GM12891 (cell line): ENCODE results near the gene TLCD1. TPM values are rescaled to one million over a fixed set of nuclear protein-coding genes. Genes with fewer than 3 reads are reported as not detected.

Experiments
- DNase-seq: peaks from one replicate; pipeline ENCODE4 v3.0.0; 2011; ENCODE audit warnings: low spot score; ENCODE audit not compliant: insufficient read length
- FAIRE-seq: peaks from 2 replicates; lab custom pipeline; 2011; peaks lifted over from hg19 to GRCh38; lab: Jason Lieb, UNC
- PAX5 ChIP-seq: IDR thresholded peaks from 2 replicates; pipeline ENCODE4 v1.6.1; 2011; ENCODE audit warnings: low read length, moderate library complexity, mild to moderate bottlenecking; ENCODE audit not compliant: insufficient read depth, severe bottlenecking
- POLR2A ChIP-seq: IDR thresholded peaks from 2 replicates; pipeline ENCODE4 v1.6.1; 2011; ENCODE audit warnings: low read depth, low read length, control low read depth
- POLR2AphosphoS5 ChIP-seq: IDR thresholded peaks from 2 replicates; pipeline ENCODE4 v1.6.1; 2011; ENCODE audit warnings: low read depth, low read length, control low read depth
- POU2F2 ChIP-seq: IDR thresholded peaks from 2 replicates; pipeline ENCODE4 v1.6.1; 2011; ENCODE audit warnings: low read depth, mild to moderate bottlenecking, control low read depth, low read length, moderate library complexity
- SPI1 ChIP-seq: IDR thresholded peaks from 2 replicates; pipeline ENCODE4 v1.6.1; 2011; ENCODE audit warnings: low read depth, low read length, control low read depth
- TAF1 ChIP-seq: IDR thresholded peaks from 2 replicates; pipeline ENCODE4 v1.6.1; 2011; ENCODE audit warnings: low read depth, low read length, control low read depth
- polyA plus RNA-seq: library from polyadenylated mRNA; unstranded; fragments of >200 nt; gene quantifications from one replicate; pipeline ENCODE4 v1.2.1, GENCODE V29; 2012; ENCODE audit warnings: low read depth, missing spikeins, inconsistent platforms; ENCODE audit not compliant: missing spikeins

TLCD1 gene
- 10.3 TPM for polyA plus RNA-seq

GRCh38 chr17:28726226-28726626 is at the start of gene TLCD1:
TSS of gene TLCD1 (minus strand) at chr17:28726233. CDS start at chr17:28726097, 136 bp downstream.
- FAIRE-seq, result no peak
- DNase-seq, result peak; percentile 73
- no peak for TF ChIP-seq PAX5
- no peak for TF ChIP-seq POLR2AphosphoS5

GRCh38 chr17:28774206-28774605 is 48.2 kb upstream of the TLCD1 start:
- no peak for DNase-seq
- no peak for FAIRE-seq
- TF ChIP-seq PAX5 (no peak), POLR2AphosphoS5 (no peak), SPI1 (no peak), TAF1 (no peak), POU2F2 (no peak), POLR2A (no peak)

- no peak for TF ChIP-seq PAX5
- TF ChIP-seq POU2F2, result no peak
- TF ChIP-seq POLR2A, result no peak
- TF ChIP-seq POLR2AphosphoS5, result no peak
- no peak for TF ChIP-seq TAF1
- no peak for TF ChIP-seq SPI1
- DNase-seq, result no peak
- no peak for FAIRE-seq
Observed at GRCh38 chr17:28773736-28774135, 47.7 kb upstream of the TLCD1 start.

GRCh38 chr17:28765038-28765437 is 39.0 kb upstream of the TLCD1 start:
- no peak for FAIRE-seq
- TF ChIP-seq PAX5 (no peak), POU2F2 (no peak), SPI1 (no peak), POLR2A (no peak), TAF1 (no peak), POLR2AphosphoS5 (no peak)
- no peak for DNase-seq

- DNase-seq, result no peak
- peak; percentile 47 for FAIRE-seq
- TF ChIP-seq POLR2A, result no peak
- TF ChIP-seq SPI1, result no peak
- no peak for TF ChIP-seq POLR2AphosphoS5
- no peak for TF ChIP-seq TAF1
- TF ChIP-seq PAX5, result no peak
- no peak for TF ChIP-seq POU2F2
Observed at GRCh38 chr17:28763804-28764266, 37.8 kb upstream of the TLCD1 start.

GRCh38 chr17:28763137-28763799 is 37.2 kb upstream of the TLCD1 start:
- no peak for TF ChIP-seq POLR2A
- TF ChIP-seq TAF1, result no peak
- TF ChIP-seq PAX5, result no peak
- DNase-seq (no peak), FAIRE-seq (peak; percentile 72)

- DNase-seq (no peak), FAIRE-seq (no peak)
- TF ChIP-seq POLR2AphosphoS5 (no peak), SPI1 (peak; percentile 19; the same call in 1 of the 2 replicates)
Observed at GRCh38 chr17:28760601-28761562, 34.8 kb upstream of the TLCD1 start.

- FAIRE-seq, result no peak
- TF ChIP-seq POU2F2 (no peak), POLR2A (no peak), PAX5 (no peak), POLR2AphosphoS5 (no peak), TAF1 (no peak), SPI1 (no peak)
- DNase-seq, result no peak
Observed at GRCh38 chr17:28759256-28759865, 33.3 kb upstream of the TLCD1 start.

GRCh38 chr17:28758411-28759121 is 32.5 kb upstream of the TLCD1 start:
- no peak for FAIRE-seq
- TF ChIP-seq TAF1 (no peak), PAX5 (no peak), POU2F2 (no peak), SPI1 (no peak), POLR2AphosphoS5 (no peak), POLR2A (no peak)
- no peak for DNase-seq
